A673 (cell line): ENCODE results near the gene TMED9. TPM values are rescaled to one million over a fixed set of nuclear protein-coding genes. Genes with fewer than 3 reads are reported as not detected.

Experiments used
- BruUV-seq: library from RNA; stranded (reverse); fragments of 400-500 nt; replicated peaks from 2 replicates; lab custom pipeline; 2021; lab: Mats Ljungman, UMichigan
- CTCF ChIA-PET: fragments of 300-600 bp; sonication (Branson Sonifier 250); formaldehyde crosslinking; loops from one replicate; lab custom pipeline; 2022; ENCODE audit warnings: antibody characterized with exemption; lab: Charles Lee
- POLR2A ChIA-PET: fragments of 300-600 bp; sonication (Branson Sonifier 250); formaldehyde crosslinking; loops from one replicate; lab custom pipeline; 2022; ENCODE audit warnings: antibody characterized with exemption; ENCODE audit not compliant: low non-redundant PET; lab: Charles Lee
- DNase-seq: peaks from one replicate; pipeline ENCODE4 v3.0.0-alpha.2; 2015; ENCODE audit warnings: low spot score
- H3K27ac ChIP-seq: fragments of 200-600 bp; sonication (generic); 2 replicates; pipeline ENCODE4 v1.5.1; 2016; ENCODE audit warnings: mixed run types, low read depth, mild to moderate bottlenecking, mixed read lengths, antibody characterized with exemption, low read length; ENCODE audit not compliant: poor library complexity, severe bottlenecking
- H3K27me3 ChIP-seq: fragments of 200-600 bp; sonication (generic); replicated peaks from 2 replicates; pipeline ENCODE4 v1.6.1; 2017; ENCODE audit warnings: mixed run types, low read depth, mild to moderate bottlenecking, mixed read lengths, antibody characterized with exemption, low read length; ENCODE audit not compliant: insufficient read depth, poor library complexity
- H3K36me3 ChIP-seq: fragments of 200-600 bp; sonication (generic); 2 replicates; pipeline ENCODE4 v1.6.1; 2016; ENCODE audit warnings: mixed run types, mild to moderate bottlenecking, mixed read lengths, antibody characterized with exemption, low read length; ENCODE audit not compliant: insufficient read depth, poor library complexity, severe bottlenecking
- H3K4me1 ChIP-seq: fragments of 200-600 bp; sonication (generic); 2 replicates; pipeline ENCODE4 v1.6.1; 2017; ENCODE audit warnings: mixed run types, mild to moderate bottlenecking, mixed read lengths, antibody characterized with exemption, low read length; ENCODE audit not compliant: insufficient read depth, poor library complexity, severe bottlenecking
- H3K4me3 ChIP-seq: fragments of 200-600 bp; sonication (generic); 2 replicates; pipeline ENCODE4 v1.5.1; 2016; ENCODE audit warnings: low read depth, mixed run types, mild to moderate bottlenecking, mixed read lengths, low read length; ENCODE audit not compliant: poor library complexity, severe bottlenecking
- H3K9me3 ChIP-seq: fragments of 200-600 bp; sonication (generic); 2 replicates; pipeline ENCODE4 v1.6.1; 2016; ENCODE audit warnings: mixed run types, low read depth, mild to moderate bottlenecking, mixed read lengths, antibody characterized with exemption, low read length; ENCODE audit not compliant: poor library complexity, severe bottlenecking
- CTCF ChIP-seq: fragments of 300-800, 200-600 bp; sonication (generic); conservative IDR thresholded peaks from 2 replicates; pipeline ENCODE4 v1.5.1; 2017; ENCODE audit warnings: low read depth, mild to moderate bottlenecking, antibody characterized with exemption, low read length, moderate library complexity, mixed read lengths
- EZH2 ChIP-seq: fragments of 200-600 bp; sonication (generic); IDR thresholded peaks from 2 replicates; pipeline ENCODE4 v1.6.1; 2017; ENCODE audit warnings: borderline replicate concordance, low read depth, mild to moderate bottlenecking, mixed read lengths, antibody characterized with exemption, low read length; ENCODE audit not compliant: poor library complexity, severe bottlenecking
- intact Hi-C: fragments of 100-400 bp; cut with micrococcal nuclease; formaldehyde crosslinking; loops from one replicate; pipeline ENCODE4 v1.10.0; 2022; ENCODE audit not compliant: unreplicated experiment
- total RNA-seq: library from RNA; stranded (reverse); gene quantifications from 2 replicates; pipeline ENCODE4 v1.2.3, GENCODE V29; 2021

The TMED9 gene
- total RNA-seq, 1 experiment from 2014 or later = 88.6 TPM

- Histone ChIP-seq H3K4me3 (peak overlapping the region; percentile 85), H3K27ac (peak overlapping the region; percentile 80), H3K36me3 (peaks cover 12% of the 10 kb centered on the region), H3K4me1 (no peaks in the 10 kb centered on the region), H3K9me3 (no peaks in the 10 kb centered on the region), H3K27me3 (no peaks in the 10 kb centered on the region)
- BruUV-seq = no TSS peak
- intact Hi-C loops = no loop called here
- no peak for TF ChIP-seq CTCF
- TF ChIP-seq EZH2 = no peak
- ChIA-PET CTCF (no interaction called here), POLR2A (no interaction called here)
- peak; percentile 18 for DNase-seq
Measured at GRCh38 chr5:177553671-177554429, 38.2 kb upstream of the TMED9 start.

- CTCF ChIA-PET = no interaction called here
- Histone ChIP-seq H3K4me3 (peak within 1 kb of the TSS; percentile 85), H3K9me3 (no peaks in the 10 kb centered on the region), H3K4me1 (no peaks in the 10 kb centered on the region), H3K27me3 (no peaks in the 10 kb centered on the region), H3K36me3 (peaks cover 12% of the 10 kb centered on the region), H3K27ac (peak within 1 kb of the TSS; percentile 80)
- BruUV-seq = no TSS peak
- POLR2A ChIA-PET = no interaction called here
- intact Hi-C loops = no loop called here
- peak; percentile 94 for DNase-seq
- TF ChIP-seq EZH2 (no peak), CTCF (no peak)
Measured at GRCh38 chr5:177554474-177555111, 37.4 kb upstream of the TMED9 start, which contains the start of gene FAM193B. TSS of gene FAM193B (minus strand) at chr5:177554563. CDS start at chr5:177554458, 105 bp downstream.

GRCh38 chr5:177555228-177555627 lies 36.8 kb upstream of the TMED9 start:
- no peak overlapping the region for H3K27ac ChIP-seq
- ChIA-PET POLR2A (no interaction called here), CTCF (no interaction called here)
- H3K27me3 ChIP-seq = no peaks in the 10 kb centered on the region
- no TSS peak for BruUV-seq
- H3K9me3 ChIP-seq = no peaks in the 10 kb centered on the region
- H3K36me3 ChIP-seq = peaks cover 11% of the 10 kb centered on the region
- intact Hi-C loops = no loop called here
- TF ChIP-seq CTCF (no peak), EZH2 (no peak)
- H3K4me1 ChIP-seq = no peaks in the 10 kb centered on the region
- peak overlapping the region; percentile 85 for H3K4me3 ChIP-seq
- no peak for DNase-seq
